Skin epidermis (tissue), 12 donors: Measurements from ENCODE around the gene RUSF1.
A peak's percentile ranks its signal among the peaks of the same experiment; 100 is the strongest.
"Not testable (repeated sequence)": the region's sequence is repeated elsewhere in the genome, so short reads cannot be mapped to it uniquely, and the experiment has no call there.

Experiments used
- H3K27ac ChIP-seq, 21 experiments: fragments of 200-600 bp; sonication (generic) in 11 of 21; one replicate each; pipeline ENCODE4 v1.5.0; 2020; ENCODE audit warnings: mild to moderate bottlenecking in 3 of 21, inconsistent platforms in 2 of 21, moderate library complexity in 2 of 21
- H3K4me3 ChIP-seq, 7 experiments: fragments of 200-600 bp; sonication (generic) in 2 of 7; one replicate each; pipeline ENCODE4 v1.5.0; 2020; ENCODE audit warnings: inconsistent platforms in 2 of 7, mild to moderate bottlenecking in 2 of 7, moderate library complexity in 1 of 7

The RUSF1 gene

GRCh38 chr16:31507929-31508705 is at the start of gene RUSF1:
TSS of gene RUSF1 (minus strand) at chr16:31508391. CDS start at chr16:31508373, 18 bp downstream.
- Histone ChIP-seq H3K4me3 (peak within 1 kb of the TSS; percentile 73 to 98 (median 87)), H3K27ac (peak within 1 kb of the TSS; percentile 76 to 98 (median 95))

DNA sequence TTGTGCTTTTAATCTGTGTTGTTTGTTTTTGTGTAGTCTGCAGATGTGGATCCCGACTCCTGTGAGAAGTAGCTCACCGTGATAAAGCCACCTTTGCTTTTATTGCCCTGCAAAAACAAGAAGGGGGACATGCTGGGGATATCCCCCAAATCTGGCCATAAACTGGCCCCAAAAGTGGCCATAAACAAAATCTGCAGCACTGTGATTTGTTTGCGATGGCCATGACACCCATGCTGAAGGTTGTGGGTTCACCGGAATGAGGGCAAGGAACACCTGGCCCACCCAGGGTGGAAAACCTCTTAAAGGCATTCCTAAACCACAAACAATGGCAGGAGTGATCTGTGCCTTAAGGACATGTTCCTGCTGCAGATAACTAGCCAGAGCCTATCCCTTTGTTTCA is 34.6 kb upstream of the RUSF1 start:
- Histone ChIP-seq H3K27ac (no peak overlapping the region), H3K4me3 (no peak overlapping the region)

DNA sequence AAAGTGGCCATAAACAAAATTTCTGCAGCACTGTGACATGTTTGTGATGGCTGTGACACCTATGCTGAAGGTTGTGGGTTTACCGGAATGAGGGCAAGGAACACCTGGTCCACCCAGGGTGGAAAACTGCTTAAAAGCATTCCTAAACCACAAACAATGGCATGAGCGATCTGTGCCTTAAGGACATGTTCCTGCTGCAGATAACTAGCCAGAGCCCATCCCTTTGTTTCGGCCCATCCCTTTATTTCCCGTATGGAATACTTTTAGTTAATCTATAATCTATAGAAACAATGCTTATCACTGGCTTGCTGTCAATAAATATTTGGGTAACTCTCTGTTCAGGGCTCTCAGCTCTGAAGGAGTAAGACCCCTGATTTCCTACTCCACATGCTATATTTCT is 31.6 kb upstream of the RUSF1 start:
- not testable (repeated sequence) for H3K4me3 ChIP-seq, H3K27ac ChIP-seq

- not testable (repeated sequence) for H3K27ac ChIP-seq, H3K4me3 ChIP-seq
These were observed 30.0 kb upstream of the RUSF1 start for GRCh38 chr16:31538243-31538598.

DNA sequence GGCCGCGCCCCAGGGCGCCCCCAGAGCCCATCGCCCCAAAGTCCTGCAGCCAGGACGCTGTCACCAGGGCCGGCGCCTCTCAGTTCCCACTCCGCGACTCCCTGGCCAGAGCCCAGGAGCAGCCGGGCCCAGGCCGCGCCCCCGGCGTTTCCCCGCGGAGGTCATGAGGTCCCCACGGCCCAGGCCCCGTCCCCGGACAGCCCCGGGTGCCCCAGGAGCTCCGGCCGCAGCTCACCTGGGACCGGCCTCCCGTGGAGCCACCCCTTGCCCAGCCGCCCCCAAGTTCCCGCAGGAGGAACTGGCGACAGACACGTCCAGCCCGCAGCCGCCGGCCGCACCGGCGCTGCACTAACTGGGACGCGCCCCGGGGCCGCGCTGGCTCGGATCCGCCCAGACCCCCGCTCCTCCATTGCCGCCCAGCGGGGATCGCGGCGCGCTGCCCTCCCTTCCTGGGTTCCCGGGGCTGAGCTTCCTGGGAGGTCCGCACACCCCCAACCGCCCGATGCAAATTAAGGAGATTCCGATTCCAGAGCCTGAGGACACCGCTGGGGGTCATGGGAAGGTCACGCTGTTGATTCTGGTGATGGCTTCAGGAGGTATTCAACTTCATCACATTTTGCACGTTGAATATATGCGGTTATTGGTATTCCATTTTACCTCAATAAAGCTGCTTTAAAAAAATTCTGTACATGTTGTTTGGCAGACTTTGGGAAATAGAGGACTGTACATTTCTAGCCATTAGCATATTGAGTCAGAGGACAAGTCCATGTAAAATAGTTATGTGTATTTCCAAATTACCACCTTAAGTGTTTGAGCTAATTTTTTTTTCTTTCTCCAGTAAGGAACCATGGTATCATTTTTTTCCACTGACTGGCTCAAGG is 29.4 kb upstream of the RUSF1 start:
- H3K4me3 ChIP-seq = peak overlapping the region in 5 of 7 experiments; percentile 9 to 30 (median 21)
- no peak overlapping the region for H3K27ac ChIP-seq

- Histone ChIP-seq H3K4me3 (peak overlapping the region in 2 of 7 experiments; percentile 10 to 30), H3K27ac (no peak overlapping the region)
These were observed 28.7 kb upstream of the RUSF1 start for GRCh38 chr16:31536804-31537361.

GRCh38 chr16:31535737-31536136 is 27.5 kb upstream of the RUSF1 start:
- Histone ChIP-seq H3K27ac (no peak overlapping the region), H3K4me3 (no peak overlapping the region)

- Histone ChIP-seq H3K4me3 (no peak overlapping the region), H3K27ac (no peak overlapping the region)
These were observed 24.7 kb upstream of the RUSF1 start for GRCh38 chr16:31532896-31533295.

GRCh38 chr16:31532120-31532519 is 23.9 kb upstream of the RUSF1 start:
- H3K4me3 ChIP-seq = no peak overlapping the region
- H3K27ac ChIP-seq = no peak overlapping the region

DNA sequence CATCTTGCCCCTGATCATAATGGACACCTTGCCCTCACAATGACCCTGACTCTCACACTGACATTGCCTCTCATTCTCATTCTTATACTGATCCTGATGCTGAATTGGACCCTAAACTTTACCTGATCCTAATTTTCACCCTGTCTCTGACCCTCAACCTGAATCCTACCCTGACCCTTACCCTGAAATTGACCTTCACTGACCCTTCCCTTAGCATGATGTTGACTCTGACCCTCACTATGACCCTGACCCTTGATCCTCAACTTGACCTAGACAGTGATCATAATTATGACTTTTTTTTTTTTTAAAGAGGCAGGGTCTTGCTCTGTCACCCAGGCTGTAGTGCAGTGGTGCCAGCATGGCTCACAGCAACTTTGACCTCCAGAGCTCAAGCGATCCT is 22.9 kb upstream of the RUSF1 start:
- H3K4me3 ChIP-seq = no peak overlapping the region

GRCh38 chr16:31530405-31530804 is 22.2 kb upstream of the RUSF1 start:
- no peak overlapping the region for H3K27ac ChIP-seq
- H3K4me3 ChIP-seq = no peak overlapping the region

More for the DNA sequence above, 22.9 kb upstream of the RUSF1 start:
- H3K27ac ChIP-seq = no peak overlapping the region

- Histone ChIP-seq H3K4me3 (peak overlapping the region in 5 of 7 experiments; percentile 16 to 39 (median 22)), H3K27ac (peak overlapping the region in 1 of 21 experiments; percentile 6)
These were observed 21.7 kb upstream of the RUSF1 start for GRCh38 chr16:31529937-31530312.

DNA sequence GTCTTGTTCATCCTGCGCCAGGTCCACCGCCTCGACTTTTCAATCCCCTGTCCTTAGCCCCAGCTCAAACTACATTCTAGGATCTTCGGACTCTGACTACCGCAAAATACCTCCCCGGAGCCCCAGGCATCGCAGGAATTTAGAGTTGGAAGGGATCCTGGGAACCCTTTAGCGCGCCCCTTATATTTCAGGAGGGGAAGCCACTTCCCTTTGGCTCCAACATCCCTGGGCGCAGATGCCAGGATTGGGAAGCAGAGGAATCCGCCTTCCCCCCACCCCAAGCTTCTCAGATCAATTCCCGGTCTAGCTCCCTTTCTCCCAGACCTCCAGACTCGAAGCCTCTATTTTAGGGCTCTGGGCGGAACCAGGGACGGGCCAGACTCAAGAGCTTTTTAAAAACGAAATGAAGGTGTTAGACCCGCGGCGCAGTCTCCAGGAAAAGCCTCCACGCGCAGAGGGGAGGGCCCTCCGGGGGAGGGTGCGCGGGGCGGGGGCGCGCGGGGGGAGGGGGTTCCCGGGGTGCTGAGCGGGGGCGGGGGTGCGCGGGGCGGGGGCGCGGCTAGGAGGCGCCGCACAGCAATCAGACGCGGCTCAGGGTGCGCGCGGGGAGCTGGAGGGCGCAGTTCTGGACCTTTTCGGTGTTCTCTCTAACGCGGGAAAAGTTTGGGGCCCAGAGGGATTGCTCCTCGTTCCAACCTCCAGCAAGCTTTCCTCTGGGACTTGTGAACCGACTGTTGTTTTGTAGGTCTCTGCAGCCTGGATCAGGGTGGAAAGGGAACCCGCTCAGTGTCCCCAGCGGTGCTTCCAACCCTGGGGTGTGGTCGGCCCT is 21.1 kb upstream of the RUSF1 start:
- H3K27ac ChIP-seq = peak overlapping the region in 1 of 21 experiments; percentile 6

GRCh38 chr16:31528523-31529107 is 20.4 kb upstream of the RUSF1 start:
- peak overlapping the region in 1 of 7 experiments; percentile 33 for H3K4me3 ChIP-seq
- no peak overlapping the region for H3K27ac ChIP-seq

More for the DNA sequence above, 21.1 kb upstream of the RUSF1 start:
- H3K4me3 ChIP-seq = peak overlapping the region in 5 of 7 experiments; percentile 16 to 39 (median 22)

- Histone ChIP-seq H3K4me3 (no peak within 1 kb of the TSS), H3K27ac (no peak within 1 kb of the TSS)
These were observed 19.6 kb upstream of the RUSF1 start, which contains the start of gene AHSP for GRCh38 chr16:31527734-31528274. TSS of gene AHSP (plus strand) at chr16:31527900. CDS start at chr16:31528140, 240 bp downstream.

- Histone ChIP-seq H3K27ac (no peak overlapping the region), H3K4me3 (no peak overlapping the region)
These were observed 16.9 kb upstream of the RUSF1 start for GRCh38 chr16:31525113-31525512.

GRCh38 chr16:31523768-31524167 is 15.6 kb upstream of the RUSF1 start:
- not testable (repeated sequence) for H3K27ac ChIP-seq, H3K4me3 ChIP-seq

GRCh38 chr16:31522071-31522470 is 13.9 kb upstream of the RUSF1 start:
- no peak overlapping the region for H3K4me3 ChIP-seq
- no peak overlapping the region for H3K27ac ChIP-seq

GRCh38 chr16:31521368-31521767 is 13.2 kb upstream of the RUSF1 start:
- Histone ChIP-seq H3K4me3 (no peak overlapping the region), H3K27ac (no peak overlapping the region)
